AG10803 (cell line): ENCODE results near the gene TMEM129.

Experiments used
- DNase-seq: peaks from one replicate; pipeline ENCODE4 v3.0.0; 2010; ENCODE audit warnings: low read depth
- H3K4me3 ChIP-seq: 2 replicates; pipeline ENCODE4 v1.5.1; 2011; ENCODE audit warnings: mild to moderate bottlenecking, low read length, control low read depth
- TF ChIP-seq, protein P1 (sequence below): conservative IDR thresholded peaks from 2 replicates; pipeline ENCODE4 v1.5.1; 2011; ENCODE audit warnings: mild to moderate bottlenecking, low read length, control low read depth, inconsistent platforms

Gene TMEM129

GRCh38 chr4:1736812-1737211 is 15.7 kb upstream of the TMEM129 start:
- H3K4me3 ChIP-seq = no peak overlapping the region
- TF ChIP-seq, protein P1, sequence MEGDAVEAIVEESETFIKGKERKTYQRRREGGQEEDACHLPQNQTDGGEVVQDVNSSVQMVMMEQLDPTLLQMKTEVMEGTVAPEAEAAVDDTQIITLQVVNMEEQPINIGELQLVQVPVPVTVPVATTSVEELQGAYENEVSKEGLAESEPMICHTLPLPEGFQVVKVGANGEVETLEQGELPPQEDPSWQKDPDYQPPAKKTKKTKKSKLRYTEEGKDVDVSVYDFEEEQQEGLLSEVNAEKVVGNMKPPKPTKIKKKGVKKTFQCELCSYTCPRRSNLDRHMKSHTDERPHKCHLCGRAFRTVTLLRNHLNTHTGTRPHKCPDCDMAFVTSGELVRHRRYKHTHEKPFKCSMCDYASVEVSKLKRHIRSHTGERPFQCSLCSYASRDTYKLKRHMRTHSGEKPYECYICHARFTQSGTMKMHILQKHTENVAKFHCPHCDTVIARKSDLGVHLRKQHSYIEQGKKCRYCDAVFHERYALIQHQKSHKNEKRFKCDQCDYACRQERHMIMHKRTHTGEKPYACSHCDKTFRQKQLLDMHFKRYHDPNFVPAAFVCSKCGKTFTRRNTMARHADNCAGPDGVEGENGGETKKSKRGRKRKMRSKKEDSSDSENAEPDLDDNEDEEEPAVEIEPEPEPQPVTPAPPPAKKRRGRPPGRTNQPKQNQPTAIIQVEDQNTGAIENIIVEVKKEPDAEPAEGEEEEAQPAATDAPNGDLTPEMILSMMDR = no peak
- DNase-seq = no peak

DNA sequence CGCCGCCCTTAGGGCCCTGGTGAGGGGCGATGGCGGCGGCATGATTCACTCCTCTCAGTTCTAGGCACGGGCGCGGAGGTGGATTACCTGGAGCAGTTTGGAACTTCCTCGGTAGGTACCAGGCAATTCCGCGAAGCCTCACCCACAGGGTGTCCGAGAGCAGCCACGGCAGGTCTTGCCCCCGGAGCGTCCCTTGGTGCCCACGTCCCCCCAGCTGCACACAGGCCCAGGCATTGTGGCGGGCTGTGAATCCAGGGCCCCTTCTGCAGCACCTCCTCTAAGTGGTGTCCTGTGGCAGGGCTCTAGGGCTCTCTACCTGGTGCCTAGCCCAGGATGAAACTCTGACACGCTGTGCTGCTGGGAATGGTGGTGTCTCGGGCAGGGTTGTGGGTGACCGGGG is 14.1 kb upstream of the TMEM129 start:
- TF ChIP-seq, protein P1 = no peak
- no peak overlapping the region for H3K4me3 ChIP-seq
- no peak for DNase-seq

DNA sequence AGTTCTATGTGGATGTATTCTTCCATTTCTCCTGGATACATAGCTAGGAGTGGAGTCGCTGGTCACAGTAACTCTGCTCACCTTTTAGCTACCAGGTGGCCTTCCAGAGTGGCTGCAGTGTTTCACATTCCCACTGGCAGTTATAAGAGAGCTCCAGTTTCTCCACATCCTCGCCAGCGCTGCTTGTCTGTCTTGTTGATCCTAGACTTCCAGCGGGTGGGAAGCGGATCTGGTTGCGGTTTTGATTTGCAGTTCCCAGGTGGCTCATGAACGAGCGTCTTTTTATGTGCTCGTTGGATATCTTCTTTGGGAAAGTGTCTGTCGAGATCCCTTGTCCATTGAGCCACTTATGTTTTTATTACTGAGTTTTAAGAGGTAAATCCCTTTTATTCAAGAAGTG is 11.8 kb upstream of the TMEM129 start:
- no peak overlapping the region for H3K4me3 ChIP-seq
- DNase-seq = no peak
- TF ChIP-seq, protein P1 = no peak

GRCh38 chr4:1731180-1731579 is 10.1 kb upstream of the TMEM129 start:
- TF ChIP-seq, protein P1 = no peak
- H3K4me3 ChIP-seq = no peak overlapping the region
- DNase-seq = no peak

GRCh38 chr4:1730532-1731135 is 9.5 kb upstream of the TMEM129 start:
- TF ChIP-seq, protein P1 = no peak
- no peak for DNase-seq

GRCh38 chr4:1728061-1728980 is 7.2 kb upstream of the TMEM129 start:
- H3K4me3 ChIP-seq = no peak overlapping the region
- TF ChIP-seq, protein P1 = no peak
- no peak for DNase-seq

More at GRCh38 chr4:1730532-1731135, 9.5 kb upstream of the TMEM129 start:
- H3K4me3 ChIP-seq = no peak overlapping the region
